ENCODE results near the gene CCDC137.

CCDC137 gene

DNA sequence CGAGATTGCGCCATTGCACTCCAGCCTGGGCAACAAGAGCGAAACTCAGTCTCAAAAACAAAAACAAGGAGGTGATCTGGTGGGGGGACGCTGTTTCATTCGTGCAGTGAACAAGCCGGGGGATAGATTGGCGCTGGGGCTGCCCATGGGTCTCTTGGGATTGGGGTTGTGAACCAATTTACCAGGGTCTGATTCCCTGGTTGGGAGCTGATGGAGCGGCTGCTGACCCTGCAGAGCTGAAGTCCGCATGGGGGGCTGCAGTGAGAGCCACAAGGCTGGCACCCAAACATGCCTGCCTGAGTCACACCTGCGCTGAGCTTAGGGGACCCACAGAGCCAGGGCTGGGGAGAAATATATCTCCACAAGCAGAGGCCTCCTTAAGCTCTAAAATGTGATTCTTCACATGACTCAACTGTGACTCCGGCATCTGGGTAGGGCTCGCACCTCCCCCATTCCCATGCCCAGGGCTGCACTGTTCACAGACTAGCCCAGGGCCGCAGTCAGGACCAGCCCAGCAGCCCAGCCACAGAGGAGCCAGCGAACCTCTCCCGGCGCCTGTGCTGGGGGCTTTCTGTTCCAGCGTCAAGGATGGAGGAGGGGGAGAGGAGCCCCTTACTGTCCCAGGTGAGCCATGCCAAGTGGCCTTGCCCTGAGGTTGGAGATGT lies 24.6 kb upstream of the CCDC137 start:
- Histone ChIP-seq H3K4me1 (ENCODE audit: control insufficient read depth, insufficient read depth, low read length) (no peaks in the 10 kb centered on the region), H3K36me3 (ENCODE audit: control insufficient read depth, insufficient read depth, low read length) (no peaks in the 10 kb centered on the region), H3K27me3 (ENCODE audit: control insufficient read depth, insufficient read depth, low read length) (peaks cover 4% of the 10 kb centered on the region), H3K9me3 (ENCODE audit: control insufficient read depth, insufficient read depth, low read length) (no peaks in the 10 kb centered on the region), H3K4me3 (ENCODE audit: low read depth, low read length) (no peak overlapping the region), H3K9ac (ENCODE audit: low read depth, low read length) (no peak overlapping the region)

DNA sequence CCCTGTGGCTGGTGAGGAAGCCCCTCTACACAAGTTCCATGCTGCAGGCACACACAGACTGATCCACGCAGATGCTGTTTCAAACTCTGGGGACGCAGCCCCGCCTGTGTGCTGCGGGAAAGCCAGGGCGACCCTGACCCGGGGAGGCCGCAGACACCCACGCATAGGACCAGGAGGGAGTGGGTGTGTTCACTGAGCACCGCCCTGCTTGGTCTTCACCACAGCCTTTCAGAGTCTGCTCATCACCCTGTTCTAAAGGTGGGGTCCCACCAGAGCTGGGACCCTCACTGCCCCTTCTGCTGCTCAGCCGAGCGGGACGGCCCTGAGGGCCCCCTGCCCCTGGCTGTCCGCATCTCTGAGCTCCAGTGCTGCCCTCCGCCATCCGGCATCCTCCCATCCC lies 22.0 kb upstream of the CCDC137 start:
- Histone ChIP-seq H3K9ac (ENCODE audit: low read depth, low read length) (no peak overlapping the region), H3K4me1 (ENCODE audit: control insufficient read depth, insufficient read depth, low read length) (peaks cover 5% of the 10 kb centered on the region), H3K27me3 (ENCODE audit: control insufficient read depth, insufficient read depth, low read length) (peaks cover 22% of the 10 kb centered on the region), H3K9me3 (ENCODE audit: control insufficient read depth, insufficient read depth, low read length) (no peaks in the 10 kb centered on the region), H3K36me3 (ENCODE audit: control insufficient read depth, insufficient read depth, low read length) (no peaks in the 10 kb centered on the region), H3K4me3 (ENCODE audit: low read depth, low read length) (no peak overlapping the region)

DNA sequence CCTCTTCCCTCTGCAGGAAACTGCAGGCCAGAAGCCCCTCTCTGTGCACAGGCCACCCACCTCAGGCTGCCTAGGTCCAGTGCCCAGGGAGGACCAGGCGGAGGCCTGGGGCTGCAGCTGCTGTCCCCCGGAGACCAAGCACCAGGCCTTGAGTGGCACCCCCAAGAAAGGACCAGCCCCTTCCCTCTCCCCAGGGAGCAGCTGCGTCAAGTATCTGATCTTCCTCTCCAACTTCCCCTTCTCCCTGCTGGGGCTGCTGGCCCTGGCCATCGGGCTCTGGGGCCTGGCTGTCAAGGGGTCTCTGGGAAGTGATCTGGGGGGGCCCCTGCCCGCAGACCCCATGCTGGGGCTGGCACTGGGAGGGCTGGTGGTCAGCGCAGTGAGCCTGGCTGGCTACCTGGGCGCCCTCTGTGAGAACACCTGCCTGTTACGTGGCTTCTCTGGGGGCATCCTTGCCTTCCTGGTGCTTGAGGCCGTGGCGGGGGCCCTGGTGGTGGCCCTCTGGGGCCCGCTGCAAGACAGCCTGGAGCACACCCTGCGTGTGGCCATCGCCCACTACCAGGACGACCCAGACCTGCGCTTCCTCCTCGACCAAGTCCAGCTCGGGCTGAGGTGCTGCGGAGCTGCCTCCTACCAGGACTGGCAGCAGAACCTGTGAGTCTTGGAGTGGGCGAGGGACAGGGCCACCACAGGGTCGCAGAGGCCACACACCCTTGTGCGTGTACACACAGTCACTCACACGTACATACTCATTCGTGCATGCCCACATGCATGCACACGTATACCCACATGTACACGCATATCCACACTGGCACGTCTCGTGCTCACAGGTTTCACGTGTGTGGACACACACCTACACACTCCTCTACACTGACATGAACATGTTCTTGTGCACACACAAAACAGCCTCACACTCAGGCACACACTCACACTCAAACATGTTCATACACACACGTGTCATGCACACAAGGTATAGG lies 21.3 kb upstream of the CCDC137 start:
- Histone ChIP-seq H3K9me3 (ENCODE audit: control insufficient read depth, insufficient read depth, low read length) (no peaks in the 10 kb centered on the region), H3K4me3 (ENCODE audit: low read depth, low read length) (no peak overlapping the region), H3K27me3 (ENCODE audit: control insufficient read depth, insufficient read depth, low read length) (peaks cover 22% of the 10 kb centered on the region), H3K36me3 (ENCODE audit: control insufficient read depth, insufficient read depth, low read length) (no peaks in the 10 kb centered on the region), H3K9ac (ENCODE audit: low read depth, low read length) (no peak overlapping the region), H3K4me1 (ENCODE audit: control insufficient read depth, insufficient read depth, low read length) (peaks cover 5% of the 10 kb centered on the region)

DNA sequence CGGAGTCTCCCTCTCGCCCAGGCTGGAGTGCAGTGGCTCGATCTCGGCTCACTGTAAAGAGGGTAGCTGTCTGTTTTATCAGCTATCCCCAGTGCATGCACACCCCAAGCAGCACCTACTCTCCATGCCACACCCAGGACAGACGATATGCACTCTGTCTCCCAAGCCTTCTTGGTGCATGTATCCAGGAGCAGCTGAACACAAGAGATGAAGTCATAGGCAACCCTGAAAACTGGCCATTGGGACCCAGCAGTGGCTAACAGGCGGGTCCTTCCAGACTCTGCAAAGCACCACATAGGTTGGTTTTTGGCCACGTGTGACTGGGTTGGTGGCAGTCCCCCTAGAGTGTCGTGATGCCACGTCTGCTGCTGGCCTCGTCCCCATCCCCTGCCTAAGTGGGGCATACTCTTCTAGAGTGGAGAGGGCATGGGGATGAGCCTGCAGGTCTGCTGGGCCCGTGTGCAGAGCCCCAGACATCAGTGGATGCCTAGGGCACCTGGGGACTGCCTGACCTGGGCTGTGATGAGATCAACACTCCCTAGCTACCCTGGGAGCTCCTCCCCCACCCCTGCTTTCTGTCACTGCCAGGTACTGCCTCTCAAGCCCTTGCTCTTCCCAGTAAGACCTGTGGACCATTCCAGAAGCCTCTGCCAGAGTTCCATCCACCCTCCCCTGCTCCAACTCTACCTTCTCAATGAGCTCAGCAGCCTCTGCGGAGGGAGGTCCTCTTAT lies 19.5 kb upstream of the CCDC137 start:
- Histone ChIP-seq H3K9ac (ENCODE audit: low read depth, low read length) (no peak overlapping the region), H3K9me3 (ENCODE audit: control insufficient read depth, insufficient read depth, low read length) (no peaks in the 10 kb centered on the region), H3K4me3 (ENCODE audit: low read depth, low read length) (peak overlapping the region; percentile 45), H3K36me3 (ENCODE audit: control insufficient read depth, insufficient read depth, low read length) (no peaks in the 10 kb centered on the region), H3K4me1 (ENCODE audit: control insufficient read depth, insufficient read depth, low read length) (peaks cover 5% of the 10 kb centered on the region), H3K27me3 (ENCODE audit: control insufficient read depth, insufficient read depth, low read length) (peaks cover 22% of the 10 kb centered on the region)

DNA sequence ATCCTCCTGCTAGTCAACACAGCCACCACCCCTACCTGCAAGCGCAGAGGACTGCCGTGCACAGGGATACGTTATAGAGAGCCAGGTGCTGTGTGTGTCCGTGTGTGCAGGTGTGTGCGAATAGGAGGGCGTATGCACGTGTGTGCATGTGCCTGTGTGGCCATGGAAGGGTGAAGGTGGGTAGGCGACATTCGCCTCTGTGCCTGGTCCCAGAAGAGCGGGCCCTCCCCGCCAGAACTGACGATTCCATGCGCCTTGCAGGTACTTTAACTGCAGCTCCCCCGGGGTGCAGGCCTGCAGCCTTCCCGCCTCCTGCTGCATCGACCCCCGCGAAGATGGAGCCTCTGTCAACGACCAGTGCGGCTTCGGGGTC lies 18.9 kb upstream of the CCDC137 start:
- Histone ChIP-seq H3K9me3 (ENCODE audit: control insufficient read depth, insufficient read depth, low read length) (no peaks in the 10 kb centered on the region), H3K27me3 (ENCODE audit: control insufficient read depth, insufficient read depth, low read length) (peaks cover 22% of the 10 kb centered on the region), H3K4me3 (ENCODE audit: low read depth, low read length) (peak overlapping the region; percentile 45), H3K9ac (ENCODE audit: low read depth, low read length) (no peak overlapping the region), H3K4me1 (ENCODE audit: control insufficient read depth, insufficient read depth, low read length) (peaks cover 5% of the 10 kb centered on the region), H3K36me3 (ENCODE audit: control insufficient read depth, insufficient read depth, low read length) (no peaks in the 10 kb centered on the region)

DNA sequence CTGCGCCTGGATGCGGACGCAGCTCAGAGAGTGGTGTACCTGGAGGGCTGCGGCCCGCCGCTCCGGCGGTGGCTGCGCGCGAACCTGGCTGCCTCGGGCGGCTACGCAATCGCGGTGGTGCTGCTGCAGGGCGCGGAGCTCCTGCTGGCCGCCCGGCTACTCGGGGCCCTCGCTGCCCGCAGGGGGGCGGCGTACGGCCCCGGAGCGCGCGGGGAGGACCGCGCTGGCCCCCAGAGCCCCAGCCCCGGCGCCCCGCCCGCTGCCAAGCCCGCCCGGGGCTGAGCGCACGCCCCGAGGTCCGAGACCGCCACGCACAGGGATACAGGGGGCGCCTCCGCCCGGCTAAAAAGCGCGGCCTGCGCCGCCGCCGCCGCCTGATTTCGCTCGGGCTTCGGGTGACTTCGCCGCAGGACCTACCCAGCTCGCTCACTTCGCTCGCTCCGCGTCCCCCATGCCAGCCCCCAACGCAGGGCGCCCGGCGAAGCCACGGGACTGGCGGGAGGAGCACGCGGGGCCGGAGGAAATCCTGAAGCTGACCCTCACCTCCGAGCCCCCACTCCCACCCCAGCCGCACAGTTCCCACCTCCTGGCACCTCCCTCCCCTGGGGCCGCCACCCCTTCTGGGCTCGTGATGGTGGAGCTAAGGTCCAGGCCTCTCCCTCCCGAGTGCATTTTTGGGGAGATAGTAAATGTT lies 18.4 kb upstream of the CCDC137 start:
- Histone ChIP-seq H3K36me3 (ENCODE audit: control insufficient read depth, insufficient read depth, low read length) (no peaks in the 10 kb centered on the region), H3K9ac (ENCODE audit: low read depth, low read length) (peak overlapping the region; percentile 26), H3K9me3 (ENCODE audit: control insufficient read depth, insufficient read depth, low read length) (no peaks in the 10 kb centered on the region), H3K4me3 (ENCODE audit: low read depth, low read length) (peak overlapping the region; percentile 45), H3K4me1 (ENCODE audit: control insufficient read depth, insufficient read depth, low read length) (peaks cover 5% of the 10 kb centered on the region), H3K27me3 (ENCODE audit: control insufficient read depth, insufficient read depth, low read length) (peaks cover 22% of the 10 kb centered on the region)

DNA sequence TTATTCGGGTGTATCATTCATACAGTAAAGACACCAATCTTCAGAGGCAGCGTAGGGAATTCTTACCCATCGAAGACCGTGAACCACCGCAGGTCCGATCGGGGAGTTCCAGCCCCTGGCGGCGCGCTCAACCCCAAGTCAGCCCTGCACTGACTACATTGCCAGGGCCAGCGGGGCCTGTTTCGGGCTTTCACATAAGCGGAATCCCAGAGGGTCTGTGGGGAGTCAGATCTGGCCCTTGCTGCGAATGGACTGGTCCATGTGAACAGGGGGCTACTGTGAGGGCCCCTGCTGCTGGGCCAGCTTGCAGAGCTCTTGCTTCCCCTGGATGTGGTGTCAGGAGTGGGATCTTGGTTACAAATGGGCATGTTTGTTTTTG lies 17.8 kb upstream of the CCDC137 start:
- Histone ChIP-seq H3K9me3 (ENCODE audit: control insufficient read depth, insufficient read depth, low read length) (no peaks in the 10 kb centered on the region), H3K9ac (ENCODE audit: low read depth, low read length) (peak overlapping the region; percentile 26), H3K4me1 (ENCODE audit: control insufficient read depth, insufficient read depth, low read length) (peaks cover 5% of the 10 kb centered on the region), H3K4me3 (ENCODE audit: low read depth, low read length) (peak overlapping the region; percentile 30), H3K36me3 (ENCODE audit: control insufficient read depth, insufficient read depth, low read length) (no peaks in the 10 kb centered on the region), H3K27me3 (ENCODE audit: control insufficient read depth, insufficient read depth, low read length) (peaks cover 22% of the 10 kb centered on the region)

DNA sequence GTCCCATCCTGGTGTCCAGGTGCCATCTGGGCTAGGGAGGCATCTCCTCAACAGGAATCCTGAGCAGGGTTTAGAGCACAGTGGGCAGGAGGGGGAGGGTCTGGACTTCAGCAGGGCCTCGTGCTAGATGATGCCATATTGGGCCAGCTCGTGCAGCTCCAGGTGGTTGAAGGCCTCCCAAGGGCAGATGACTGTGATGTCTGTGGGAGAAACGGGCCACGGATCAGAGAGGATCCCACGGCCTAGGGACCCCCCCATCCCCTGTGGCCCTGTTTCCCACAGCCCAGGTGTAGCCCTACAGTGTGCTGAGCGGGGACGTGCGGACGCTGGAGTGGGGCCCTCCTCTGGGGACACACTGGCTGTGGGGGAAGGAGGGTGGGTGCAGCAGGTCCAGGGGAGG lies 15.6 kb upstream of the CCDC137 start:
- no peak overlapping the region for H3K9ac ChIP-seq (ENCODE audit: low read depth, low read length)
- H3K9me3 ChIP-seq (ENCODE audit: control insufficient read depth, insufficient read depth, low read length) = no peaks in the 10 kb centered on the region

DNA sequence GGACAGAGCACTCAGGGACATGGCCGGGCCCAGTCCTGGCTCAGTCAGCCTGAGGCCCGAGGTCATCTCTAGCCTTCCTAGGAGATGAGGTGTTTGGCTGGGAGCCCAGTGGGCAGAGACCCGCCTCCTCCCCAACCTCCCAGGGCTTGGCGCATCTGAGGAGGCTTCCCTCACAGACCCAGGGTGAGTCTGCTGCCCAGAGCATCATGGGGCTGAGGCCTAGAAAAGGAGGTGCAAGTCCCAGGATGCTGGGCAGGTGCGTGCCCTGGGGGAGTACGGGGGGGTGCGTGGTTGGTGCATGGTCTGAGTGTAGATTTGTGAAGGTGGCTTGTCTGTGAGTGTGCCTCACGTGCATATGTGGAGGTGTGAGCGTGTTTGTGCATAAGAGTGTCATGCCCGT lies 14.8 kb upstream of the CCDC137 start:
- H3K9ac ChIP-seq (ENCODE audit: low read depth, low read length) = no peak overlapping the region
- H3K4me1 ChIP-seq (ENCODE audit: control insufficient read depth, insufficient read depth, low read length) = peaks cover 5% of the 10 kb centered on the region
- H3K27me3 ChIP-seq (ENCODE audit: control insufficient read depth, insufficient read depth, low read length) = peaks cover 20% of the 10 kb centered on the region
- no peaks in the 10 kb centered on the region for H3K9me3 ChIP-seq (ENCODE audit: control insufficient read depth, insufficient read depth, low read length)
- no peaks in the 10 kb centered on the region for H3K36me3 ChIP-seq (ENCODE audit: control insufficient read depth, insufficient read depth, low read length)
- no peak overlapping the region for H3K4me3 ChIP-seq (ENCODE audit: low read depth, low read length)

More for the DNA sequence above, 15.6 kb upstream of the CCDC137 start:
- Histone ChIP-seq H3K4me3 (ENCODE audit: low read depth, low read length) (no peak overlapping the region), H3K27me3 (ENCODE audit: control insufficient read depth, insufficient read depth, low read length) (peaks cover 22% of the 10 kb centered on the region), H3K4me1 (ENCODE audit: control insufficient read depth, insufficient read depth, low read length) (peaks cover 5% of the 10 kb centered on the region), H3K36me3 (ENCODE audit: control insufficient read depth, insufficient read depth, low read length) (no peaks in the 10 kb centered on the region)

DNA sequence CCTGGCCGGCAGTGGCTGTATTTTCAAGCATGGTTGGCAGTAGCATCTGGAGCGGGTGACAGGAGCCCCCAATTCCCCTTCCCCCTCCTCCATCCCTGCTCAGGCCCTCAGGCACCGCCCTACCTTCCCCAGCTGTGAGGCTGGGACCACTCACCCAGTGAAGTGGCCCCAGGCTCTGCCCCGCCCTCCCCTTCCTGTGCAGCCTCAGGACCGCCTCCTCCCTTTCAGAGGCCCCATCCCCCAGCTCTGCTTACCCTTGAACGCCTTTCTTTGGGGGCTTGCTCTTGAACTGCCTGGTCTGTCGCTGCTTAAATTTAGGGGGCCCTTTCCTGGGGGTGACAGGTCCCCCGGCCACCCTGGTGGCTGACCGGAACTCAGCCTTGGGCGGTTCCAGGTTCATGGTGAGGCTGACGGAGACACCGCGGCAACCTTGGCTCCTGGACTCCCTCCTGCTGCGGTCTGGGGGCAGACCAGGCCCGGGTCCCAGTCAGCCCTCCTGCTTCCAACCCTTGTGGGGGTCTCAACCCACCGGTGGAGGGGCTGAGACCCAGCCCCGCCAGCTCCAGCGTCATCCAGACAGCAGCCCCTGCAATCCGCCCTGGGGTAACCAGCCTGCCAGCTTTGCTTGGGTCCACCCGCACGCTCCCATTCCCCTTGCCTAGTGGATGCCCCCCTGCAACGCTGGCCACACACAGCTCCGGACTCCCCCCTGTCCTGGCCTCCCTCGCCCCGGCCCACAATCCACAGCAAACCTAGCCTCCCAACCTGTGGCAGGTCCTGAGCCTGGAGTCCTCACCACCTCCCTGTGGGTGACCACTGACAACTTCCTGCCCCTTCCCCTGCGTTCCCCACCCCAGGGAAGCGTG lies 13.4 kb upstream of the CCDC137 start:
- Histone ChIP-seq H3K27me3 (ENCODE audit: control insufficient read depth, insufficient read depth, low read length) (peaks cover 8% of the 10 kb centered on the region), H3K36me3 (ENCODE audit: control insufficient read depth, insufficient read depth, low read length) (no peaks in the 10 kb centered on the region), H3K4me3 (ENCODE audit: low read depth, low read length) (peak overlapping the region; percentile 37), H3K9ac (ENCODE audit: low read depth, low read length) (peak overlapping the region; percentile 37), H3K4me1 (ENCODE audit: control insufficient read depth, insufficient read depth, low read length) (no peaks in the 10 kb centered on the region), H3K9me3 (ENCODE audit: control insufficient read depth, insufficient read depth, low read length) (no peaks in the 10 kb centered on the region)
